K562 (cell line): ENCODE data around the gene CUTC. TPM values are rescaled to one million over a fixed set of nuclear protein-coding genes. Genes with fewer than 3 reads are reported as not detected.

Experiments used
- MEIS2 ChIP-seq: fragments of 450-650 bp; IDR thresholded peaks from 2 replicates; pipeline ENCODE4 v1.6.1; 2014; ENCODE audit warnings: mild to moderate bottlenecking; ENCODE audit not compliant: partially characterized antibody
- SMARCA4 ChIP-seq: fragments of 450-650 bp; IDR thresholded peaks from 2 replicates; pipeline ENCODE4 v1.6.1; 2016
- ZNF263 ChIP-seq: sonication (generic); formaldehyde crosslinking; IDR thresholded peaks from 2 replicates; pipeline ENCODE4 v1.8.0; 2022; ENCODE audit warnings: mild to moderate bottlenecking, missing genetic modification reagents, borderline replicate concordance
- polyA plus RNA-seq, 8 experiments: library from polyadenylated mRNA; depleted of rRNA in 4 of 8; stranded (reverse) in 5 of 8; unstranded in 3 of 8; fragments of >200 nt; fragmentation: Nextera tagmentation in 2 of 8; fragmentation: Illumina TruSeq in 1 of 8; extraction: Ambion mirVana in 2 of 8; extraction: Trizol in 1 of 8; gene quantifications; 2 replicates each; pipeline versions ENCODE4 v1.2.1 to v1.2.3, GENCODE V29; 2011 to 2014; ENCODE audit warnings: inconsistent platforms in 1 of 8, missing spikeins in 1 of 8
- total RNA-seq, 7 experiments: library from RNA; depleted of rRNA in 6 of 7; stranded (reverse); fragments of >200 nt in 6 of 7; fragmentation: Illumina TruSeq in 2 of 7; extraction: Trizol in 2 of 7; gene quantifications; 2 replicates each; pipeline versions ENCODE4 v1.2.1 to v1.2.3, GENCODE V29; 2011 to 2021; ENCODE audit warnings: low replicate concordance in 1 of 7
- TF ChIP-seq, protein P1 (sequence below): sonication (generic); formaldehyde crosslinking; IDR thresholded peaks from 2 replicates; pipeline ENCODE4 v1.8.0; 2023; ENCODE audit warnings: mild to moderate bottlenecking, missing genetic modification reagents
- TF ChIP-seq, protein P2 (sequence below): sonication (generic); IDR thresholded peaks from 2 replicates; pipeline ENCODE4 v1.6.1; 2016
- TF ChIP-seq, protein P3 (sequence below), 2 experiments: IDR thresholded peaks in 1 of 2; conservative IDR thresholded peaks in 1 of 2; 2 replicates each; pipeline ENCODE4 v1.6.1; 2016; ENCODE audit warnings: low read depth in 2 of 2, mild to moderate bottlenecking in 1 of 2, missing compliant biosample characterization in 1 of 2, missing genetic modification characterization in 1 of 2, moderate library complexity in 1 of 2
- TF ChIP-seq, protein P4 (sequence below): fragments of 250-450 bp; sonication (Bioruptor Pico); IDR thresholded peaks from 2 replicates; pipeline ENCODE4 v1.5.0; 2021; ENCODE audit warnings: mild to moderate bottlenecking, moderate library complexity

The CUTC gene
- total and polyA plus RNA-seq, 9 of the 15 experiments (the other 6 are each of a cell fraction or from before 2014, with no cell fraction given): 18.6 to 69.3 (median 32.3) TPM

DNA sequence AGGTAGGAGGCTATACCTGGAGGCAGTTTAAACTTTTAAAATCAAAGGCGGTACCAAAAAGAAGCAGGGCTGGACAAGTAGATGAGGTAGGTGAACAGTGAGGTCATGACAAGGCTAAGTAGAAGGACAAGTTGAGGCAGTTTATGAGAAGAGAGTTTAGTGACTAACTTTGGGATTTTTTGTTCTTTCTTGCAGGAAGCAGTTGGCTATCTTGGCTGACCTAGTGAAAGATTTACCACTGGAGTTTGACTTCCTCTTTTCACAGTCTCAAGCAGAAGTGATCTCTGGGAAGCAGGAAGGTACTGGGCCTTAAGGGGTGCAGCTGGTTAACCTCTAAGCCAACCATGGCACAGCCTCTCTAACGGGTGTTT lies 46.5 kb upstream of the CUTC start (continued):
- TF ChIP-seq, protein P1, sequence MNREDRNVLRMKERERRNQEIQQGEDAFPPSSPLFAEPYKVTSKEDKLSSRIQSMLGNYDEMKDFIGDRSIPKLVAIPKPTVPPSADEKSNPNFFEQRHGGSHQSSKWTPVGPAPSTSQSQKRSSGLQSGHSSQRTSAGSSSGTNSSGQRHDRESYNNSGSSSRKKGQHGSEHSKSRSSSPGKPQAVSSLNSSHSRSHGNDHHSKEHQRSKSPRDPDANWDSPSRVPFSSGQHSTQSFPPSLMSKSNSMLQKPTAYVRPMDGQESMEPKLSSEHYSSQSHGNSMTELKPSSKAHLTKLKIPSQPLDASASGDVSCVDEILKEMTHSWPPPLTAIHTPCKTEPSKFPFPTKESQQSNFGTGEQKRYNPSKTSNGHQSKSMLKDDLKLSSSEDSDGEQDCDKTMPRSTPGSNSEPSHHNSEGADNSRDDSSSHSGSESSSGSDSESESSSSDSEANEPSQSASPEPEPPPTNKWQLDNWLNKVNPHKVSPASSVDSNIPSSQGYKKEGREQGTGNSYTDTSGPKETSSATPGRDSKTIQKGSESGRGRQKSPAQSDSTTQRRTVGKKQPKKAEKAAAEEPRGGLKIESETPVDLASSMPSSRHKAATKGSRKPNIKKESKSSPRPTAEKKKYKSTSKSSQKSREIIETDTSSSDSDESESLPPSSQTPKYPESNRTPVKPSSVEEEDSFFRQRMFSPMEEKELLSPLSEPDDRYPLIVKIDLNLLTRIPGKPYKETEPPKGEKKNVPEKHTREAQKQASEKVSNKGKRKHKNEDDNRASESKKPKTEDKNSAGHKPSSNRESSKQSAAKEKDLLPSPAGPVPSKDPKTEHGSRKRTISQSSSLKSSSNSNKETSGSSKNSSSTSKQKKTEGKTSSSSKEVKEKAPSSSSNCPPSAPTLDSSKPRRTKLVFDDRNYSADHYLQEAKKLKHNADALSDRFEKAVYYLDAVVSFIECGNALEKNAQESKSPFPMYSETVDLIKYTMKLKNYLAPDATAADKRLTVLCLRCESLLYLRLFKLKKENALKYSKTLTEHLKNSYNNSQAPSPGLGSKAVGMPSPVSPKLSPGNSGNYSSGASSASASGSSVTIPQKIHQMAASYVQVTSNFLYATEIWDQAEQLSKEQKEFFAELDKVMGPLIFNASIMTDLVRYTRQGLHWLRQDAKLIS (CRISPR knock-in tag): no peak
- TF ChIP-seq ZNF263 (CRISPR knock-in tag) (no peak), MEIS2 (peak; percentile 94), SMARCA4 (peak; percentile 75)
- TF ChIP-seq, protein P2, sequence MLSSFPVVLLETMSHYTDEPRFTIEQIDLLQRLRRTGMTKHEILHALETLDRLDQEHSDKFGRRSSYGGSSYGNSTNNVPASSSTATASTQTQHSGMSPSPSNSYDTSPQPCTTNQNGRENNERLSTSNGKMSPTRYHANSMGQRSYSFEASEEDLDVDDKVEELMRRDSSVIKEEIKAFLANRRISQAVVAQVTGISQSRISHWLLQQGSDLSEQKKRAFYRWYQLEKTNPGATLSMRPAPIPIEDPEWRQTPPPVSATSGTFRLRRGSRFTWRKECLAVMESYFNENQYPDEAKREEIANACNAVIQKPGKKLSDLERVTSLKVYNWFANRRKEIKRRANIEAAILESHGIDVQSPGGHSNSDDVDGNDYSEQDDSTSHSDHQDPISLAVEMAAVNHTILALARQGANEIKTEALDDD: peak; percentile 98
- TF ChIP-seq, protein P3, sequence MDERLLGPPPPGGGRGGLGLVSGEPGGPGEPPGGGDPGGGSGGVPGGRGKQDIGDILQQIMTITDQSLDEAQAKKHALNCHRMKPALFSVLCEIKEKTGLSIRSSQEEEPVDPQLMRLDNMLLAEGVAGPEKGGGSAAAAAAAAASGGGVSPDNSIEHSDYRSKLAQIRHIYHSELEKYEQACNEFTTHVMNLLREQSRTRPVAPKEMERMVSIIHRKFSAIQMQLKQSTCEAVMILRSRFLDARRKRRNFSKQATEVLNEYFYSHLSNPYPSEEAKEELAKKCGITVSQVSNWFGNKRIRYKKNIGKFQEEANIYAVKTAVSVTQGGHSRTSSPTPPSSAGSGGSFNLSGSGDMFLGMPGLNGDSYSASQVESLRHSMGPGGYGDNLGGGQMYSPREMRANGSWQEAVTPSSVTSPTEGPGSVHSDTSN (CRISPR knock-in tag; IDR thresholded peaks at IDR 0.05; ENCODE audit: low read depth): no peak
- TF ChIP-seq, protein P3 (tag; conservative IDR thresholded peaks at IDR 0.05; ENCODE audit: low read depth): peak; percentile 87
- TF ChIP-seq, protein P4, sequence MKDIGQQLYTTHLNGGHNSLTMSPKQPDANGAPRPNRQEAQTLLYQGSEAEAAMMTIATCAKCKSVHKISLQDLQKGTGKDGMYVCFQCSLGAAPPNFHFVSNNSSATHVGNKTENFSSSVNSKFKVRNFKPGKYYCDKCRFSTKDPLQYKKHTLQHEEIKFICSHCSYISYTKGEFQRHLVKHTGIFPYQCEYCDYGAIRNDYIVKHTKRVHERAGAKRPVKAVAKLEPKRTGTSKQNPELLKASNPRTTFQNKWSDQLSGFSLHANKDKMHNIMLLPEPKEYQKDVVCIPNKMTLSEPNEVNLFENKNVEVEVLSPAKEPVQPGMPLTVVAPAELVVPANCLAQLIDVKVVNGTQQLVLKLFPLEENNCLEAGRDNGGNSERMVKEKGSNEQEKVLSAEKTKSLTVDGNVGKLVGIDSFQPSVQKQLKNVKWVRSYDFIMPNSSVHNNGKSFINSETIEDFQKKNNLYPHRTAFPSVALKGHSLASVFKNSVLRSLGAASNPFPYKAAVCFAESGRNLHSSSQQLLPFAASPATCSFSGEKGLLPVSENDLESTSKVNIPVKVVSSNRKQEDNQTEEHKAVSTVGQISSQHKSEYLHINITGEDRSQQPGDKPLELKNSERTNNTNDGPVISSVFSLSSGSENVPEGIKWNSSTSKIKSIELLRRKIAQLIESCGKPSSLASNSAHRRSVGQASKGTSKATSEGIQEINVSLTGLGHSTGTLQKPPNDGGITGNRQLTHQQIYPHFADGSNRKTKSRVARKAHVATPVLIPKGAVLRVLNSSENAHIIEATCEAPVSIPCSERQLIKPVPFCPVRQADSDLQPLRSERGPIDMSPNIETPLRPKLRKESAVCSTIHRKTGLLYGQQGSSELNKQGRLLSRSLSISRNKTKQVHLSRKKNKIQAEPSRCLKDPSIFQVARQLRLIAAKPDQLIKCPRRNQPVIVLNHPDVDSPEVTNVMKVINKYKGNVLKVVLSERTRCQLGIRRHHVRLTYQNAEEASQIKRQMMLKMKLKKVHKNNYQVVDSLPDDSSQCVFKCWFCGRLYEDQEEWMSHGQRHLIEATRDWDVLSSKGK (CRISPR knock-in tag): no peak
